Measurements from ENCODE around the gene ALOX5. TPM values are rescaled to one million over a fixed set of nuclear protein-coding genes. Genes with fewer than 3 reads are reported as not detected.

Gene ALOX5
- total RNA-seq, 1 experiment from 2014 or later, result 0.11 TPM

DNA sequence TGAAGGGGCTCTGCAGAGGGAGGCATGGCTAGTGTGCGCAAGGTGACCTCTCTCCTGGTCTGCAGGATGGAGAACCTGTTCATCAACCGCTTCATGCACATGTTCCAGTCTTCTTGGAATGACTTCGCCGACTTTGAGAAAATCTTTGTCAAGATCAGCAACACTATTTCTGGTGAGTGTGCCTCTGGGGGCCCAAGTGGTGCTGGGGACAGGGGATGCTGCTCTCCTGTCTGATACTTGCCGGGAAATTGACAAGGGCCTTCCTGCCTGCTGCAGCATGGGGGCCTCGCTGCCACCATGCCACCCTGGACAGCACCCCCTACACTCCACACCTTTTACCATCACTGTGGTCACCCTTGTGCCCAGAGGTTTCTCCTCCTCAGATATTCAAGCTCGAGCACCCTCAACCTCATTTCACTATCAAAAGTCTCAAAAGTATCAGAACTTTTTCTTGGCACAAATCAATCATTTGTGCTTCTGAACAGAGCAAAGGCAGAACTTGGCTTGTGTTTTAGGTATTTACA, 50.0 kb downstream of the ALOX5 start:
- Histone ChIP-seq H3K79me2 (ENCODE audit: low read length) (no peaks in the 10 kb centered on the region), H3K9me2 (replicated peaks; ENCODE audit: low read length) (no peaks in the 10 kb centered on the region), H2AFZ (ENCODE audit: low read length) (no peak overlapping the region), H3K27me3 (ENCODE audit: low read length) (no peaks in the 10 kb centered on the region), H3K9me3 (ENCODE audit: low read length) (no peaks in the 10 kb centered on the region), H3K9ac (ENCODE audit: low read length) (no peak overlapping the region), H3K4me3 (ENCODE audit: low read length) (no peak overlapping the region), H3K4me1 (ENCODE audit: insufficient read depth, low read length) (peaks cover 18% of the 10 kb centered on the region), H3F3A (ENCODE audit: low read length, unreplicated experiment) (no peaks in the 10 kb centered on the region), H4K20me1 (ENCODE audit: low read length) (no peaks in the 10 kb centered on the region), H3K36me3 (ENCODE audit: low read depth, low read length) (no peaks in the 10 kb centered on the region), H3K4me2 (ENCODE audit: low read length) (no peak overlapping the region), H3K27ac (ENCODE audit: low read length) (no peak overlapping the region)
- ChIA-PET CTCF (no interaction called here), POLR2A (ENCODE audit: unreplicated experiment) (no interaction called here)
- no TSS peak for BruUV-seq (replicated peaks)
- TF ChIP-seq EZH2phosphoT487 (IDR thresholded peaks at IDR 0.05; ENCODE audit: borderline replicate concordance, low read length) (no peak), EZH2 (IDR thresholded peaks at IDR 0.05; ENCODE audit: low read length, unreplicated experiment) (no peak)
- TF ChIP-seq, protein P1, sequence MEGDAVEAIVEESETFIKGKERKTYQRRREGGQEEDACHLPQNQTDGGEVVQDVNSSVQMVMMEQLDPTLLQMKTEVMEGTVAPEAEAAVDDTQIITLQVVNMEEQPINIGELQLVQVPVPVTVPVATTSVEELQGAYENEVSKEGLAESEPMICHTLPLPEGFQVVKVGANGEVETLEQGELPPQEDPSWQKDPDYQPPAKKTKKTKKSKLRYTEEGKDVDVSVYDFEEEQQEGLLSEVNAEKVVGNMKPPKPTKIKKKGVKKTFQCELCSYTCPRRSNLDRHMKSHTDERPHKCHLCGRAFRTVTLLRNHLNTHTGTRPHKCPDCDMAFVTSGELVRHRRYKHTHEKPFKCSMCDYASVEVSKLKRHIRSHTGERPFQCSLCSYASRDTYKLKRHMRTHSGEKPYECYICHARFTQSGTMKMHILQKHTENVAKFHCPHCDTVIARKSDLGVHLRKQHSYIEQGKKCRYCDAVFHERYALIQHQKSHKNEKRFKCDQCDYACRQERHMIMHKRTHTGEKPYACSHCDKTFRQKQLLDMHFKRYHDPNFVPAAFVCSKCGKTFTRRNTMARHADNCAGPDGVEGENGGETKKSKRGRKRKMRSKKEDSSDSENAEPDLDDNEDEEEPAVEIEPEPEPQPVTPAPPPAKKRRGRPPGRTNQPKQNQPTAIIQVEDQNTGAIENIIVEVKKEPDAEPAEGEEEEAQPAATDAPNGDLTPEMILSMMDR (conservative IDR thresholded peaks at IDR 0.05; ENCODE audit: low read depth, low read length), result no peak
- DNase-seq (no peak), ATAC-seq (no peak)
- intact Hi-C loops (cut with micrococcal nuclease), result no loop called here

DNA sequence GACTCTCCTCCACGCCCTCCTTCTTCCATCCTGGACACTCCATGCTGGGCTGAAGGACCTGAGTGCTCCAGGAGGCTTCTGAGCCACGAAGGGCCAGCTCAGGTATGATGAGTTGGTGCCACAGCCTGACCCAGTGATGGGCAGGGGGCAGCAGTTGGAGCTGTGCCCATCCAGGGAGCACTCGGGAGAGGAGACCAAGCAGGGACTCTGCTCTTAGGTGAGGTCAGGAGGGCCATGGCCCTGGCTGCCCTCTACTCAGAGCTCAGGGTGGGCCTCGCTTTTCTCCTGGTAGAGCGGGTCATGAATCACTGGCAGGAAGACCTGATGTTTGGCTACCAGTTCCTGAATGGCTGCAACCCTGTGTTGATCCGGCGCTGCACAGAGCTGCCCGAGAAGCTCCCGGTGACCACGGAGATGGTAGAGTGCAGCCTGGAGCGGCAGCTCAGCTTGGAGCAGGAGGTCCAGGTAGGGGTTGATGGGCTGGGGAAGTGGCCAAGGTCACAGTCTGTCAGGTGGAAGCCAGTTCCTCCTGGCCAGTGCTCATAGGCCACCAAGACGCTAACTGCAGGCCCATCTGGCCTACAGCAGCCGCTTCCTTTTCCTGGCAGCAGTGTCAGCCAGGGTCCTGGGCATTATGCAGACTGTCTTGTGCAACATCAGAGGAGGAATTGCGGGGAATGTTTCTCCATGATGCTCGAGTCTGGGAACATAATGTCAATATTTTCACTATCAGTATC, 50.8 kb downstream of the ALOX5 start:
- H3K9me2 ChIP-seq (replicated peaks; ENCODE audit: low read length), result no peaks in the 10 kb centered on the region
- H3F3A ChIP-seq (ENCODE audit: low read length, unreplicated experiment), result no peaks in the 10 kb centered on the region
- TF ChIP-seq EZH2phosphoT487 (IDR thresholded peaks at IDR 0.05; ENCODE audit: borderline replicate concordance, low read length) (no peak), EZH2 (IDR thresholded peaks at IDR 0.05; ENCODE audit: low read length, unreplicated experiment) (no peak)
- TF ChIP-seq, protein P1 (conservative IDR thresholded peaks at IDR 0.05; ENCODE audit: low read depth, low read length), result no peak
- intact Hi-C loops (cut with micrococcal nuclease), result no loop called here
- H3K4me3 ChIP-seq (ENCODE audit: low read length), result no peak overlapping the region
- ChIA-PET CTCF (no interaction called here), POLR2A (ENCODE audit: unreplicated experiment) (no interaction called here)
- H2AFZ ChIP-seq (ENCODE audit: low read length), result no peak overlapping the region
- no TSS peak for BruUV-seq (replicated peaks)
- no peaks in the 10 kb centered on the region for H3K36me3 ChIP-seq (ENCODE audit: low read depth, low read length)
- H4K20me1 ChIP-seq (ENCODE audit: low read length), result no peaks in the 10 kb centered on the region
- no peak overlapping the region for H3K4me2 ChIP-seq (ENCODE audit: low read length)
- ATAC-seq (no peak), DNase-seq (no peak)
- no peak overlapping the region for H3K9ac ChIP-seq (ENCODE audit: low read length)
- no peaks in the 10 kb centered on the region for H3K27me3 ChIP-seq (ENCODE audit: low read length)
- no peaks in the 10 kb centered on the region for H3K9me3 ChIP-seq (ENCODE audit: low read length)
- peaks cover 18% of the 10 kb centered on the region for H3K4me1 ChIP-seq (ENCODE audit: insufficient read depth, low read length)
- no peak overlapping the region for H3K27ac ChIP-seq (ENCODE audit: low read length)
- H3K79me2 ChIP-seq (ENCODE audit: low read length), result no peaks in the 10 kb centered on the region
